Left forelimb (tissue), 1 donor: ENCODE data around the gene FIBP.
"Not testable (repeated sequence)": the region's sequence is repeated elsewhere in the genome, so short reads cannot be mapped to it uniquely, and the experiment has no call there.

Experiments used
- DNase-seq: peaks from one replicate; pipeline ENCODE4 v3.0.0-alpha.2; 2018; ENCODE audit warnings: low spot score

Gene FIBP

DNA sequence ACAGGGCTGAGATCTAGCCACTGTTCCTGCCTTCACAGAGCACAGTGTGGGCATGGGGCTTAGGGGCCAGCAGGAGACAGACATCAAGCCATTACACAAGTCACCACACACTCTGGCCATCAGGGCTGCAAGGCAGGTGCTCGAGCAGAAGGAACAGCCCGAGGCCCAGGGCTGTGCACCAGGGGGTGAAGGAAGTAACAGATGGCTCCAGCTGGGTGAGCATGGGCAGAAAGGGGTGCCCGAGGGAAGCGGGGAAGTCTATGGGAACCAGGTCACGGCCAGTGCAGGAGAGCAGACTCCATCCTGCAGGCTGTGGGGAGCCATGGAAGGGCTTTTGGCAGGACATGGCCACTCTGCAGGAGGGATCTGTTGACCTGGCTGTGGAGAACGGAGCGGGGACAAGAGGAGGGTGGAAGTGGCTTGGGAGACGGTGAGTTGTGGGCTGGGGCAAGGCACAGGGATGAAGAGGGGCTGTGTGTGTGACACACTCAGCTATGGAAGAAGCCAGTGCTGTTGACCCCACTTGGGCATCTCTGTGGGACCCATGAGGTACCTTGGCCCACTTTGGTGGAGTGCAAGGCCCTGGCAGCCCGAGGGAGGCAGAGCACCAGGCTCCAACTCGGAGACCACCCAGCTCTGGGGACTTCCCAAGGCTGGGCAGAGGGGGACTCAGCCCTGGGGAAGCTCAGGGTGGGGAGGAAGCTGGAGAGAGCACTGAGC lies 27.0 kb upstream of the FIBP start:
- no peak for DNase-seq

DNA sequence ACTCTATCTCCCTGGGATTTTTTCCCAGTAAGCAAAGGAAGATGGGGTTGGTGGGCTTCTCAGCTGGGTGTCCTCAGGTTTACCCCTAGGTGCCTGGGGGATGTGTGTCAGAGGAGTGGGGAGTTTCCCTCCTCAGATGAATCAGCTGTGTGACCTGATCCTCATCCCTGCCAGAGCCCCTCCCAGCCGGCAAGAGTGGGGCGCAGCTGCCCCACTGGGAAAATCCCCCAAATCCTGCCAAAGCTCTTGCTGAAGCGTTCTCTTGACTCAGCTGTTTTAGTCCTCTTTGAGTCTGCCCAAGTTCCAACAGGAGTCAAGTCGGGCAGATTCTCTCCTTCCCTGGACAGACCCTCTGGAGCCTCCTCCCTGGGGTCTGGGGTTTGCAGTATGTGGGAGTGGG lies 24.6 kb upstream of the FIBP start:
- no peak for DNase-seq

DNA sequence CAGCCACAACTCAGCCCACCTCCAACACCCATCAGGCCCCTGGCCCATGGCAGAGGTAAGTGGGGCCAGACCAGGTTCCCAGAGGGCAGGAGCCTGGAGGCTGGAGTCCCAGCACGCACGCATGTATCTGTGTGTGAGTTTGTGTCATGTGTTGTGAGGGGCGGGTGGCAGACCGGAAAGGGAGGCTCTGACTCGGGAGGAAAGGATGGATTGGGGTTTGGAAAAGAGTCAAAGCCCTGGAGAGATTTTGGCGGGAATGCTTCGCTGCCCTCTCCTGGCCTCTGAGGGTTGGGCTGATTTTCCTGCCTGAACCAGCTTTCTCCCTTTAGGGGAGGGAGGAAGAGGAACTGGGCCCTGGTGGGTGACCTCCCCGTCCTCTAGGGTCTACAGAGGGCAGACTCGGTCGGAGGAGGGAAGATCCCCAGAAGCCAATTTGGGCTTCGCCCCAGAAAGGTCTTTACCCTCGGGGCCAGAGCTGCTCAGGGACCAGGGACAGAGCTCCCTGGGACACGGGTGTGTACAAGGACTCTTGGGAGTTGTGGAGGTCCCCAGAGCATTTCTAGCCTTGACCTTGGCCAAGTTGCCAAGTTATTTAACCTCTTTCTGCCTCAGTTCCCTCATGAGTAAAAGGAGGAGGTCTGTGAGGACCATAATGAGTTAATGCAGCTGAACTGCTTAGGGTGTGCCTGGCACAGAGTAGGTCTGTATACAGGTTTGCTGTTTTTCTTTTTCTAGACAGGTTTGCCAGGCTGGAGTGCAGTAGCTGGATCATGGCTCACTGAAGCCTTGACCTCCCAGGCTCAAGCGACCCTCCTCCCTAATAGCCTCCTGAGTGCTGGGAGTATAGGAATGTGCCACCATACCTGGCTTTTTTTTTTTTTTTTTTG lies 23.7 kb upstream of the FIBP start:
- no peak for DNase-seq

DNA sequence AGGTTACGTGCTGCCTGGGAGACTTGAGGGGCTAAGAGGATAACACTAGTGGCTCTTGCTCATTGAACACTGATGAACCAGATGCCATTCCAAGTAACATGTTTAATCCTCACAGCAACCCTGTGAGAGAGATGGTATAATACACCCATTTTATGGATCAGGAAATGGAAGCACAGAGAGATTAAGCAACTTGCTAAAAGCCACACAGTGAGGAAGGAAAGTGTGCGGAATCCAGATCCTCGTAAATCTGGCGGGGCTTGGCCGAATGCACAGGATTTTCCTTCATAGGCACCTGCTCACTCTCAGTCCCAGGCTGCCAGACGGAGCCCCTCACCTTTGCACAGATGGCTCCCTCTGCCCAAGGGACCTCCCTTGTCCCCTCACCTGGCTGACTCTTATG lies 19.6 kb upstream of the FIBP start:
- no peak for DNase-seq

DNA sequence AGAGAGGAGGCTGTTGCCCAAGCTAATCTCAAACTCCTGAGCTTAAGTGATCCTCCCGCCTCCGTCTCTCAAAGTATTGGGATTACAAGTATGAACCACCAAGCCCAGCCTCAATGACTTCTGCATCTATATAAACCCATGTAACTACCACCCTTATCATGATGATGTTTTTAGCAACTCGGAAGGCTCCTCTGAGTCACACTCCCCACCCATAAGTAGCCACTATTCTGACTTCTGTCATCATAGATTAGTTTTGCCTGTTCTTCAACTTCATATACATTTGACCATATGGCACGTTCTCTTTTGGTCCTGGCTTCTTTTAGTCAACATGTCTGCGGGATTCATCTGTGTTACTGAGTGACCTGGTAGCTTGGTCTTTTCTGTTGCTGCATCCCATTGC lies 18.3 kb upstream of the FIBP start:
- no peak for DNase-seq

DNA sequence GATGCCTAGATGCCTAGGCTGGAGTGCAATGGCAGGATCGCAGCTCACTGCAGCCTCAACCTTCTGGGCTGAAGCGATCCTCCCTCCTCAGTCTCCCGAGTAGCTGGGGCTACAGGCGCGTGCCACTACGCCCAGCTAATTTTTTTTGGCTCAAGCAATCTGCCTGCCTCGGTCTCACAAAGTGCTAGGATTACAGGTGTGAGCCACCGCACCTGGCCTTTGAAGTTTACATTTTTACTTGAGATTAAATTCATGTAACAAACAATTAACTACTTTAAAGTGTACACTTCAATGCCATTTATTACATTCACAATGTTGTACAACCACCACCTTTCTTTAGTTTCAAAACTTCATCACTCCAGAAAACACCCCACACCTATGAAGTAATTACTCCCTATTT lies 15.4 kb upstream of the FIBP start:
- no peak for DNase-seq

DNA sequence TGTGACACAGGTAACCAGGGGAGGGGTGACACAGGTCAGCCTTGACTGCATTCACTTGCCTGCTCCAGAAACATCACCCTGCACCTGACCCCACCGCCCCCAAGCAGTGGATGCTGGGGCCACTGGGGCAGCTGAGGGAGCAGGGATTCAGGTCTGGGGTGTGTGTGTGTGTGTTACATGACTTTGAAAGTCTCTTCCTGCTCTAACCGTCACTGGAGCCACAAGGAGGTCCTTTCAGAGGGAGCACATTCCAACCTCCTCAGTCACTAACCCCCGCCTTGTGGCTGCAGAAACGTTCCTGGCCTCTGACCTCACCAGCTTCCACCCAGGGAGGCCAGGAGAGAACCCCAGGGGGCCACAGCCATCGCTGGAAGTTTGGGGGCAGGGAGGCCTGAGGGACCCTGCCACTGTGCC lies 14.8 kb upstream of the FIBP start:
- no peak for DNase-seq

DNA sequence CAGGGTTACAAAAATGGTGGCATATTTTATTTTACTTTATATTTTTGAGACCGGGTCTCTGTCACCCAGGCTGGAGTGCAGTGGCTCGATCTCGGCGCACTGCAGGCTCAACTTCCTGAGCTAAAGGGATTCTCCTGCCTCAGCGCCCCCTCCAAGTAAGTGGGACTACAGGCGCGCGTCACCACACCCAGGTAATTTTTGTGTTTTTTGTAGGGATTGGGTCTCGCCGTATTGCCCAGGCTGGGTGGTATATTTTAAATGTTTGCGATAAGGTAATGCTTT lies 12.6 kb upstream of the FIBP start:
- no peak for DNase-seq

DNA sequence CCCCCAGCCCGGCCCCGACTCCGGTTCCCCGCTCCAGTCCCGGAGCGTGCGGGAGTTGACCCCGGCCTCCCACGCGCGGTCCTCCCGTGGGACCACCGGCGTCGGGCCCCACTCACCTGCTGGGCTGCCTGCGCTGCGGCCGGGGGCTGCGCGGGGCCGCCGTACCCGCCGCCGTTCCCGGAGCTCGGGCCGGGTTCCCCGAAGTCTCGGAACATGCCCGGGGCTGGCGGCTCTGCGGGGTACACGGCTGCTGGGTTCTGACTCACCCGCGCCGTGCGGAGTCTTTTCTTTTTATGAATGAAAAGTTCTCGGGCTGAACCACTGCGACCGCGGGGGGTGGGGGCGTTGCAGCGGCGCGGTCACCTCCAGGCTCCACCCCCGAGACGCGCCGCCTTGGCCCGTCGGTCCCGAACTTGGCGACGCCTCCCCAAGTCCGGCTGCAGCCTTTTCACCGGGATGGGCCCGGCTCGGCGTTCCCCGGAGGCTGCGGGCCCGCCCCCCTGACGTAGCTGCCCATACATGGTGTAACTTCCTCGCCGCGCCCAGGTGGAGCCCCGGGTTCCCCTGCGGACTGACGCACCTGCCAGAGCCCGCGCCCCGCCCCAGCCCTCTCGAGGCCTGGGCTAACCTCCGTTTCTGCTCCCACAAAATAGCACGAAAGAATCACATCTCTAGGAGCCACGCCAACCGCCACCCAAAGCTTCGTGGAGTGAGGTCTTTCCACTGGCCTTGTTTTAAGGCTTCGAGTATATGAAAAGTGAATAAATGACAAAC lies 12.0 kb upstream of the FIBP start, which contains the start of gene FOSL1:
FOSL1 (minus strand) TSS at position 264 of the 774 bp plus-strand sequence; CDS start at position 215, 49 bp downstream.
- DNase-seq: no peak

DNA sequence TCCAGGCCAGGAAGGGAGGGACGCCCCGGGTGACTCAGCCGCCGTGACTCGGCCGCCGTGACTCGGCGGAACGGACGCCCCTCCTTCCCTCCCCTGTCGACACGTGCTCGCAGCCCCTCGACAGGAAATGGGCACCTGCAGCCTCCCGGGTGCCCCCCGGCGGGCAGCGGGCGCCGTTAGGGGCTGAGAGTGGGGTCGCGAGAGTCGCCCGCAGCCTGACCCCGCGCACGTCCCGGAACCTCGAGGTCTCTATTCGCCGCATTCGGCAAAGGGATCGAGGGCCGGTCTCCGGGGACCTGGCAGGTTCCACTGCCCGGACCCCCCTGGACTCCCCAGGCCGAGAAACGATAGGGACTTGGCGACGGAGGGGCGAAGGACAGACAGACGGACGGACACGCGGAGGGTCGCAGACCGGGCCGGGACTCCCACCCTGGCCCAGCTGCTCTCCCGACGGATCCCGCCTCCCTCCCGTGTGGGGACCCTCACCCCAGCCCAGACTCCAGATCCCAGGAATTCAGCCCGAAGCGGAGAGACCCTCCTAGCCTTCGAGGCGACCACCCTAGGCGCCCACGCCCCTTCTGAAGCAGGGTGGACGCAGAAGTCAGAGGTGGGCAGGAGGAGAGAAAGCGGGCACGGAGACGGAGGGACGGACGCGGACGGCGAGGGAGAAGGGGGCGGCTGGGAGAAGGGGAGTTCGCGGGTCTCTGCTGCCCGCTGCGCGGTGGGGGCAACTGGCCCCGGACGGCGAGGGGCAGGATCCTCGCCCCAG lies 11.3 kb upstream of the FIBP start:
- no peak for DNase-seq

DNA sequence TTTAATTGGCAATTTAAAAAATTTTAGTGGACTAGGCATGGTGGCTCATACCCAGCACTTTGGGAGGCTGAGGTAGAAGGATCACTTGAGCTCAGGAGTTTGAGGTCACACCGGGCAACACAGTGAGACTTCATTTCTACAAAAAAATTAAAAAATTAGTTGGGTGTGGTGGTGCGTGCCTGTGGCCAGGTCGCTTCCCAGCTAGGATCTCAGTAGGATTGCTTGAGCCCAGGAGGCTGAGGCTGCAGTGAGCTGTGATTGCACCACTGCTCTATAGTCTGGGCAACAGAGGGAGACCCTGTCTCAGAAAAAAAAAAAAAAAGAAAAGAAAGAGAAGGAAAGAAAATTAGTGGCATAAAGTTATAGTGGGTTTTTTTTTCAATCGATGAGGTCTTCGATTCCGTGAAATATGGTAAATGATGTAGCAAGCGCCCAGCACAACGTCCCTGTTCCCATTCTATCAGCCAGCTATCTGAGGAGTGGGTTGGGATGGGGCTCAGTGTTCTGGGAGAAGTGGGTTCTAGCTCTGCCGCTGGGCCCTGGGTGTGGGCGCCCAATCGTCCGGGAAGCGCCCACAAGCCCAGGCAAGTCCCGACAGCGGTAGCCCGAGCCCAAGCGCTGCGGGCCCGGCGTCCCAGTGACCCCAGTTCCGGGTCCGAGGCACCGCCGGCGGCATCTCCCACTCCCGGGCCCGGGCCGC lies 10.5 kb upstream of the FIBP start:
- no peak for DNase-seq

DNA sequence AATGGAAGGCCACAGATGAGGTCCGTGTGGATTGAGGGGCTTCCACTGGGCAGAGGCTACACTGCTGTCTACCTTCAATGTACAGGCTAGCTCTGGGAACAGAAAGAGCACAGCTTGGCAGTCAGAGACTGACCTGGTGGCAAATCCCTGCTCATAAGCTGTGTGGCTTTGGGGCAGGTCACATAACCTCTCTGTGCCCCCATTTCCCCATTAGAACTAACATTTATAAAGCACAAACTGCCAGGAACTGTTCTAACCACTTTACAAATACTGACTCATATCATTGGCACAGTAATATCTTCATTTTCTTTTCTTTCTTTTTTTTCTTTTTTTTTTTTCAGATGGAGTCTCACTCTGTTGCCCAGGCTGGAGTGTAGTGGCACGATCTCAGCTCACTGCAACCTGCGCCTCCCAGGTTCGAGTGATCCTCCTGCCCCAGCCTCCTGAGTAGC lies 8.8 kb upstream of the FIBP start:
- no peak for DNase-seq

DNA sequence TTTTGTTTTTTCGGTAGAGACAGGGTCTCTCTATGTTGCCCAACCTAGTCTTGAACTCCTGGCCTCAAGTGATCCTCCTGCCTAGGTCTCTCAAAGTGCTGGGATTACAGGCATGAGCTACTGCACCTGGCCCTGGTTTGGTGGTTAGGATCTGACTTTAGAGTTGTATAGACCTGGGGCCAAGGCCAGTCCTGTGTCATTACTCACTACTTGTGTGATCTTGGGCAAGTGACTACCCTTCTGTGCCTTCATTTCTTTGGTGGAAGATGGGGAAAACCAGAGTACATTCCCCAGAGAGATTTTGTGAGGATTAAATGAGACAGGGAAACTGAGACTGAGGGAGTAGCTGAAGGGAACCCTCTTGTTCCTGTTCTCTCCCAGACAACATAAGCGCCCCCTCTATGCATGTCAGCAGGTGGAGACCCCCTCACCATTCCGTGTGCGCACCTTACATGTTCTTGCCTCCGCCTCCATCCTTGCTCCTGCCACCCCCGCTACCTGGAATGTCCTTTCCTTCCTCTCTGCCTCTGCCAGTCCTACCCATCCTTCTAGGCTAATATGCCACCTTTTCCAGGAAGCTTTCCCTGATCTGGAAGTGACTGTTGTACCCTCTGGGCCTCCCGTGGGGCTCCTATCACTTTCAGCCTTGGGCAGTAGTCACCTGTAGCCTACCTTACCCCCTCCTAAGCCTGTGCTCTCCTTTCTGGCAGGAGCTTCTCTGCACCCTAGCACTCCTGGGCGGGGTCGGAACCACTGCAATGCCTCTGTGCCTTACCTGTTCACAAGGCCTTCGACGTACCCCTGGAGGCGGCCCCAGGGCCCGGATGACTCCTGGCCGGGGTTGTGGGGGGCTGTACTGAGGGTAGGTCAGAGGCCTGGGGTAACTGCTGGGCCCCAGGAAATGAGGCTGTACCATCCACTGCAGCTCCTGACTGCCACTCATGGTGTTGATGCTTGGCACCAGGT lies 8.0 kb upstream of the FIBP start:
- DNase-seq: no peak

DNA sequence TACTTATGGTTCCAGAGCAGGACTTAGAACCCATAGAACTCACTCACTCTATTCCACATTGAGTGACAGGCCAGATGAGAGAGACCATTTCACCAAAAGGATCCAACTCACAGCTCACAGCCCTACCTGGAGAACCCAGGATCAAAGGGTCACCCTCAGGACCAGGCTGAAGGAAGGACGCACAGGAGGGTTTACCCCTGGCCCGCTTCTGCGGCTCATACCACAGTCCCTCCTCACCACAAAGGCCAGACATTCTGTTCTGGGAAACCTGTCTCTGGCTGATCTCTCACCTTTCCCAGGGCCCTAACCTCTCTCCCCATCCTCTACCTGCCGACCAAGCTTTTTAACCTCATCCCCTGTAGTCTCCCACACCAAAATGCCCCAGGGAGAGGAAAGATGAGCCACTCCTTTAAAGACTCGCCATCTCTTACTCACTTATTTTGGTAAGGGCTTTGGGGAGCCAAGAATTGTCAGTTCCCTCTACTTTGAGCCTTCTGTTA lies 7.3 kb upstream of the FIBP start:
- DNase-seq: no peak

DNA sequence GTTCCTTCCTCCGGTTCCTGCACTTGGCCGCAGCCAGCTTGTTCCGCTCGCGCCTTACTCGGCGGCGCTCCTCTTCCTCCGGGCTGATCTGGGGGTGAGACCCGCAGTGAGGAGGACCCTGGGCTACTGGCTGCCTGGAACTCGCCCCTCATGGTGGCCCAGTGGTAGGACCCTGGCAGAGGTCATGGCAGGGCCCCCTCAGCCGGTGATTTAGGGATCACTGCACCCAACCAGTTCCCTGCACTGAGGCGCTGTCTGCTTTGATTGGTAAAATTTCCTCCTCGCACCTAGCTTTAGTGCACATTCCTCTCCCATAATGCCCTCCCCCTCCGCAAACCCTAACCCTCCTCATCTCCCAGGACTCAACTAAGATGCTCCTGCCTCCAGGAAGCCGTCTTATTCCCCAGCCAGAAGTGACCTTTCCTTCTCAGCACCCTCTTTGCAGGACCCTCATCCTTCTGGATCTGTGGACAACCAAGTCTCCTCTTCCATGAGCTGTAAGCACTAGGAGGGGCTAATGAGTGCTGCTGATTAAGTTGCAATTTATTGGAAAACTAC lies 5.8 kb upstream of the FIBP start:
- no peak for DNase-seq

DNA sequence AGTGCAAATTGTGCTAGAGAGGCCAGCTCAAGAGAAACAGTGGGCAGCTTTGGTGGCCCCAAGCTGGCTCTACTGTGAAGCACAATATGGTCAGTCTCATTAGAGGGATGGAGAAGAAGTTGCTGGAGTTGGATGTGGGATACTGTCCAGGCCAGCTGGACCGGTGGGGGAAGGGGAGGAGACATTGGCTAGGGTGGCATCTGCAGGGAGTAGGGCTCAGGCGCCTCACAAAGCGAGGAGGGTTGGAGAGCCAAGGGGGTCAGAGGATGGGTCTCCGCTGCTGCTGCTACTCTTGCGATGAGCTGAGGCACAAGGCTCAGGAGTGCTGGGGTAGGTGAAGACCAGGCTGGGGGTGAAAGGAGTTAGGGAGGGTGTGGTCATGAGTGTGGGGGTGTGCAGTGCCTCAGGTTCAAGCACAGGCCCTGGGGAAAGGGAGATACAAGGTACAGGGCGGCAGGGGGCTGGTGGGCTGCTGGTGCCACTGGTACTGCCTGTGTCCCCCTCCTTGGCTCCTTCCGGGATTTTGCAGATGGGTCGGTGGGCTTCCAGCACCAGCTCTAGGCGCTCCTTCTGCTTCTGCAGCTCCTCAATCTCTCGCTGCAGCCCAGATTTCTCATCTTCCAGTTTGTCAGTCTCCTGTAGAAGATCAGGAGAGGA lies 4.5 kb upstream of the FIBP start:
- no peak for DNase-seq

DNA sequence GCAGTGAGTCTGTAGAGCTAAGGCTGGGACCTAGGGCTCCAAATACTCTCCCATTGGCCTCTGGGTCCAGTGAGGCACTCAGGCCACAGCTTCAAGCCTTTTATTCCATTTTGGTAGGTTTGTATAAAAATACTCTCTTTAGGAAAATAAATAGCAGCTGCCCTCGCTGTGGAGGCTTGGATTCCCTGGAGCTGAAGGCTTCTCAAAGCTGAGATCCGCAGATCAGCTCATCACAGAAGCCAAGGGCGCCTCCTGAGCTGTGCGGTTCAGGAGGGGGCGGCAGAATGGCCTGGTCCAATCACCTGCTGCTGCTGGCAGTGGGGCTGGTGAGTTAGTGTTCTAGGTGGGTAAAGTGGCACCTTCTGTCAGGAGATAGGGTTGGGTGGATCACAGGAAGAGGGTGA lies 3.9 kb upstream of the FIBP start:
- not testable (repeated sequence) for DNase-seq

DNA sequence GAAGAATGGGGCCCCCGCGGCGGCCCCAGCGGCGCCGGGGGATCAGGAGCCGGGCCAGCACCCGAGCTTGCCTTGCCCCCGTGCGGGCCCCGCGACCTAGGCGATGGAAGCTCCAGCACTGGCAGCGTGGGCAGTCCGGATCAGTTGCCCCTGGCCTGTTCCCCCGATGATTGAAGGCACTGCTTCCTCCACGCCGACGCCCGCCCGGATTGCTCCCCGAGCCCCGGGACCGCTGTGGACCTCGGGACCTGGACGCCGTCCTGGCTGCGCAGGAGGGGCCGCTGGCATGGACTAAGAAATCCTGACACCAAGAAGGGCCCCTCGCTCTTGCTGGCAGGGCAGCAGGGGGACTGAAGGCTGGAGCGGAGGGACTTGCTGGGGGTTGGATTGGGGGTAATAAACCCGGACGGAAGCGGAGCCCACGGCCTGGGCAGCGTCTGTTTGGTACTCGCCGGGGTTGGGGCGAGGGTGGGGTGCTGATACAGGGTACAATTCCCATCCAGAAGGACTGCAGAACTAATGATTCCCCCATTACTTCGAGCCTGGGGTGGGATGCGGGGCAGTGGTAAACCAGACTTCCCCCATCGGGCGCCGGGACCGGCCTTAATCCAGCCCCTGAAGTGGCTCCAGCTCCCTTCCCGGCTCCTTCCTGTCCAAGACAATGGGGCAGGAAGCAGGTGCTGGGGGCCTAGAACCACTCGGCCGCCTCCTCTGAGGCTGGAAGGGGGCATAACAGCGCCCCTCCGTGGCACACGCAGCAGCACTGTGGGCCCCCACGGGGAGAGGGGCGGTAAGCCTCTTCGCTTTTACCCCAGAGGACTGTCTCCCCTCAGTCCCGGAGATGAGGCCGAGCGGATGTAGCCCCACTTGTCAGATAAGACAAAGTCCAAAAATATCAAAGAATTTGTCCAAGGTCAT lies 3.2 kb upstream of the FIBP start:
- DNase-seq: no peak
